Kidney (tissue), 14 donors: ENCODE results near the gene TMEM178B. TPM values are rescaled to one million over a fixed set of nuclear protein-coding genes. Genes with fewer than 3 reads are reported as not detected.

ENCODE experiments used
- DNase-seq, 5 donors: peaks; one replicate each; pipeline ENCODE4 v3.0.0-alpha.2; 2013 to 2020
- FAIRE-seq: peaks from 2 replicates; lab custom pipeline; 2012; peaks lifted over from hg19 to GRCh38; lab: Jason Lieb, UNC
- H3K27ac ChIP-seq, 2 donors: one replicate each; pipeline ENCODE4 v1.7.0; 2013; ENCODE audit warnings: low read depth in 2 of 2, low read length in 2 of 2, inconsistent platforms in 1 of 2
- H3K27me3 ChIP-seq: one replicate; pipeline ENCODE4 v1.7.1; 2013; ENCODE audit warnings: low read length, inconsistent platforms; ENCODE audit not compliant: control insufficient read depth, insufficient read depth
- H3K36me3 ChIP-seq, 3 donors: one replicate each; pipeline versions ENCODE4 v1.7.0 to v1.7.1; 2013; ENCODE audit warnings: low read length in 3 of 3, control low read depth in 1 of 3, inconsistent platforms in 1 of 3; ENCODE audit not compliant: insufficient read depth in 3 of 3, control insufficient read depth in 2 of 3
- H3K4me1 ChIP-seq, 3 donors: one replicate each; pipeline versions ENCODE4 v1.7.0 to v1.7.1; 2013; ENCODE audit warnings: low read length in 3 of 3, inconsistent platforms in 1 of 3, low read depth in 1 of 3; ENCODE audit not compliant: control insufficient read depth in 2 of 3, insufficient read depth in 2 of 3
- H3K4me3 ChIP-seq, 3 donors: one replicate each; pipeline versions ENCODE4 v1.7.0 to v1.8.1; 2013; ENCODE audit warnings: low read length in 3 of 3, control low read depth in 1 of 3, inconsistent platforms in 1 of 3
- H3K9ac ChIP-seq, 3 donors: one replicate each; pipeline versions ENCODE4 v1.7.0 to v1.7.1; 2013; ENCODE audit warnings: low read length in 3 of 3, control low read depth in 1 of 3, inconsistent platforms in 1 of 3
- H3K9me3 ChIP-seq, 3 donors: one replicate each; pipeline versions ENCODE4 v1.7.0 to v1.7.1; 2013; ENCODE audit warnings: low read length in 3 of 3, control low read depth in 1 of 3, inconsistent platforms in 1 of 3; ENCODE audit not compliant: control insufficient read depth in 2 of 3, insufficient read depth in 1 of 3
- CTCF ChIP-seq: IDR thresholded peaks from 3 replicates; pipeline ENCODE4 v1.5.1; 2012; ENCODE audit warnings: mild to moderate bottlenecking, moderate library complexity, borderline replicate concordance; ENCODE audit not compliant: insufficient read depth; ENCODE audit errors: extremely low read depth
- intact Hi-C: fragments of 100-400 bp; cut with DNase I; formaldehyde crosslinking; loops from one replicate; pipeline ENCODE4 v1.11.1; 2022
- polyA plus RNA-seq: library from polyadenylated mRNA; stranded (reverse); fragments of 350-450 nt; fragmentation: Illumina TruSeq; extraction: RNeasy Lipid Tissue Mini Kit (QIAGEN cat#74804); gene quantifications from one replicate; pipeline ENCODE4 v1.2.3, GENCODE V29; 2014; ENCODE audit warnings: low read depth, low replicate concordance; ENCODE audit not compliant: insufficient read depth
- total RNA-seq: library from RNA; stranded (reverse); fragmentation: NEBNext Ultra II Directional; extraction: Animal tissue kit (Norgen Biotek cat#: 25700); gene quantifications from one replicate; pipeline ENCODE4 v1.2.1, GENCODE V29; 2021
- donor health status: control.
- donor health status: control.
- donor health status: control.
- donor health status: control.
- donor health status: control.
- donor health status: DM: yes; HTN: yes; CAD: no.
- donor health status: Normal renal cell carcinoma (clear cell type).

TMEM178B gene
- total and polyA plus RNA-seq, 2 donors from 2014 or later: 0.58 to 20.0 TPM

DNA sequence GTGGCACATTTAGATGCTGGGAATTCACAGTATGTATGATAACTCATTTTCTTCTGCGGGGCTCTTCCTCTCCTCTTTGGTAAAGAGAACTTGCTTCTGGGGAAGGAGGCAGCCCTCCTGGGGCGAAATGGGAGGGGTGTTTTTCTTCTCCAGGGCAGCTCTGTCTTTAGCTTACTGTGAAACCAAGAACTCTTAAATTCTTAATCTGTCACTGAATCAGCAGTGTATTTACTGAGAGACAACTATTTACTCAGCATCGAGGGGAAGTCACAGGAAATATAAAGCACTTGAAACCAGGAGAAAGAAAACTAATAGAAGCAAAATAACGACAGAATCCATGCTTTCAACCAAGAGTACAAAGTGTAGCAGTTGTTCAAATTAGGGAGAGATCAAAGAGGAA, 319.2 kb downstream of the TMEM178B start:
- no peak for FAIRE-seq
- TF ChIP-seq CTCF: no peak
- intact Hi-C loops: no loop called here
- Histone ChIP-seq H3K4me3 (no peak overlapping the region), H3K9ac (no peak overlapping the region), H3K9me3 (no peaks in the 10 kb centered on the region), H3K4me1 (no peaks in the 10 kb centered on the region), H3K27me3 (no peaks in the 10 kb centered on the region), H3K36me3 (no peaks in the 10 kb centered on the region), H3K27ac (no peak overlapping the region)
- DNase-seq: no peak

DNA sequence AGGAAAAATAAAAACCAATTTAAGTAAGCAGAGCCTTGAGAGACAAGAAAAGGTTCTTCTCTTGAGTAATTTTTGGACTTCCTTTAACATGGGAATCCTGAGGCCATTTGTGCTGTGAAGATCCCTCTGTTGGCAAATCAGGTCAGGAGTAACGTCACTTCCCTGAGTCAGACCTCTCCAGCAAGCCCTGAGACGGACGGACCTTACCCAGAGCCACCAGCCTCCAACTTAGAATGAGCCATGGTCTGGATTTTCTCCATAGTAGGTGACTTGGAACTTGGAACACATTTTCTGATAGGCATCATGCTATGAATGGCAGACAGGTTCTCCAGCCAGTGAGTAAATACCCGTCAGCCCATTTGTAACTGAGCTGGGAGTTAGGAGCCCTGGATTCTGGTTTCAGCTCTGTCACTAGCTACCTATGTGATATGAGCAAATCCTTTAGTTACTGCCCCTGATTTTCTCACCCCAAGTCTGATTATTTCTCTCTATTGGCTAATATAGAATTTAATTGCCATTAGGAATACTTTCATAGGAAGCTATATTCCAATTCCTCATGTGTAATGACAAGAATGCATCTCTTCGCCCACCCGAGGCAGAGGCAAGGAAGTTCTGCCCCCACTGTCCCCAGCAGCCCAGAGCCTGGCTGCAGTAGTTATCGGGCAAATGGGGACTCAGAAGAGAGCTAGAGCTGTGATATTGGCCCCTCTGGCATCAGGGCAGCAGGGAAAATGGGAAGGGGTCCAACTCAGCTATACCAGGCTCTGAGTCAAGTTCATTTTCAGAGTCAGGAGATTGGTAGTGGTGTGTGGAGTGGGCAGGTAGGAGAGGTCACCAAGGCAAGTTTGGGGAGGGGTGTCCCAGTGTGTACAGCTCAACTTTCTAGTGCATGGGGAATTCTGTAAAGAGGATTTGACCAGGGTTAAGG, 323.6 kb downstream of the TMEM178B start:
- no peak overlapping the region for H3K9ac ChIP-seq
- H3K4me1 ChIP-seq: no peaks in the 10 kb centered on the region
- DNase-seq: no peak
- H3K27ac ChIP-seq: no peak overlapping the region
- no peaks in the 10 kb centered on the region for H3K9me3 ChIP-seq
- intact Hi-C loops: no loop called here
- H3K4me3 ChIP-seq: no peak overlapping the region
- no peak for FAIRE-seq
- TF ChIP-seq CTCF: no peak
- H3K36me3 ChIP-seq: no peaks in the 10 kb centered on the region
- H3K27me3 ChIP-seq: no peaks in the 10 kb centered on the region

- Histone ChIP-seq H3K9me3 (no peaks in the 10 kb centered on the region), H3K27ac (no peak overlapping the region), H3K4me3 (no peak overlapping the region), H3K27me3 (no peaks in the 10 kb centered on the region), H3K9ac (no peak overlapping the region), H3K36me3 (no peaks in the 10 kb centered on the region), H3K4me1 (no peaks in the 10 kb centered on the region)
- FAIRE-seq: no peak
- intact Hi-C loops: no loop called here
- no peak for DNase-seq
- TF ChIP-seq CTCF: no peak
These were observed 326.5 kb downstream of the TMEM178B start for GRCh38 chr7:141400356-141400755.
